Measurements from ENCODE around the gene ARGFX. TPM values are rescaled to one million over a fixed set of nuclear protein-coding genes. Genes with fewer than 3 reads are reported as not detected.

ARGFX gene
- total RNA-seq, 4 donors from 2014 or later, result not detected

GRCh38 chr3:121542924-121543323, 24.8 kb upstream of the ARGFX start:
- no peaks in the 10 kb centered on the region for H3K36me3 ChIP-seq
- no peak for DNase-seq (ENCODE audit: extremely low spot score)
- H3K4me1 ChIP-seq, result peaks cover 7 to 15% (median 9%) of the 10 kb centered on the region in 4 donors
- H3K27ac ChIP-seq (replicated peaks in 1 of 4), result no peak overlapping the region
- H3K27me3 ChIP-seq, result no peaks in the 10 kb centered on the region
- no peak overlapping the region for H3K4me3 ChIP-seq
- no peaks in the 10 kb centered on the region for H3K9me3 ChIP-seq
- intact Hi-C loops (cut with DNase I), result loop anchor here (10.0 kb wide), 2 partner anchors 112 to 292 kb away; partner anchors contain the start of genes EAF2 and IQCB1
- no peak for TF ChIP-seq EP300 (IDR thresholded peaks at IDR 0.05)
- TF ChIP-seq CTCF (IDR thresholded peaks at IDR 0.05), result no peak
- no peak for TF ChIP-seq POLR2A (IDR thresholded peaks at IDR 0.05; ENCODE audit: low read depth)
- no peak for TF ChIP-seq POLR2AphosphoS5 (IDR thresholded peaks at IDR 0.05)

- intact Hi-C loops (cut with DNase I), result loop anchor here (5.0 to 10.0 kb wide), 3 partner anchors 110 to 1132 kb away; partner anchors contain the start of genes EAF2 and IQCB1
- H3K27ac ChIP-seq (replicated peaks in 1 of 4), result no peak overlapping the region
These were observed 22.6 kb upstream of the ARGFX start for GRCh38 chr3:121545049-121545573.

GRCh38 chr3:121545574-121546455, 21.9 kb upstream of the ARGFX start, which contains the start of gene POLQ:
POLQ (minus strand) TSS chr3:121545988; CDS start chr3:121545877, 111 bp downstream.
- Histone ChIP-seq H3K4me3 (peak within 1 kb of the TSS; percentile 57 to 64 (median 61)), H3K36me3 (no peaks in the 10 kb centered on the region), H3K27ac (replicated peaks in 1 of 4) (peak within 1 kb of the TSS; percentile 66 to 79 (median 74)), H3K4me1 (peaks cover 7 to 15% (median 9%) of the 10 kb centered on the region in 4 donors), H3K27me3 (no peaks in the 10 kb centered on the region), H3K9me3 (no peaks in the 10 kb centered on the region)
- no peak for TF ChIP-seq CTCF (IDR thresholded peaks at IDR 0.05)
- TF ChIP-seq POLR2AphosphoS5 (IDR thresholded peaks at IDR 0.05), result peak; percentile 52 to 89
- TF ChIP-seq POLR2A (IDR thresholded peaks at IDR 0.05; ENCODE audit: low read depth), result no peak
- WGBS, result under 1% methylated on average over 26 of the region's 42 CpGs
- peak; percentile 96 for DNase-seq (ENCODE audit: extremely low spot score)
- intact Hi-C loops (cut with DNase I), result loop anchor here (5.0 to 10.0 kb wide), 3 partner anchors 109 to 1131 kb away; partner anchors contain the start of genes EAF2 and IQCB1

More at GRCh38 chr3:121545049-121545573, 22.6 kb upstream of the ARGFX start:
- WGBS, result 6% methylated on average over 18 of the region's 18 CpGs
- TF ChIP-seq POLR2A (IDR thresholded peaks at IDR 0.05; ENCODE audit: low read depth) (no peak), EP300 (IDR thresholded peaks at IDR 0.05) (no peak), CTCF (IDR thresholded peaks at IDR 0.05) (no peak), POLR2AphosphoS5 (IDR thresholded peaks at IDR 0.05) (no peak)
- Histone ChIP-seq H3K4me1 (peaks cover 7 to 15% (median 9%) of the 10 kb centered on the region in 4 donors), H3K36me3 (no peaks in the 10 kb centered on the region), H3K9me3 (no peaks in the 10 kb centered on the region), H3K4me3 (peak overlapping the region; percentile 57 to 64 (median 61)), H3K27me3 (no peaks in the 10 kb centered on the region)
- no peak for DNase-seq (ENCODE audit: extremely low spot score)

- intact Hi-C loops (cut with DNase I), result no loop called here
These were observed 15.4 kb upstream of the ARGFX start for GRCh38 chr3:121552379-121552778.

More at GRCh38 chr3:121552379-121552778, 15.4 kb upstream of the ARGFX start:
- no peak for TF ChIP-seq POLR2A (IDR thresholded peaks at IDR 0.05; ENCODE audit: low read depth)
- TF ChIP-seq EP300 (IDR thresholded peaks at IDR 0.05), result no peak
- TF ChIP-seq CTCF (IDR thresholded peaks at IDR 0.05), result no peak
- no peak for TF ChIP-seq POLR2AphosphoS5 (IDR thresholded peaks at IDR 0.05)
- H3K27me3 ChIP-seq, result no peaks in the 10 kb centered on the region
- no peak overlapping the region for H3K27ac ChIP-seq (replicated peaks in 1 of 4)
- H3K9me3 ChIP-seq, result no peaks in the 10 kb centered on the region
- no peaks in the 10 kb centered on the region for H3K4me1 ChIP-seq
- 34% methylated on average over 4 of the region's 4 CpGs for WGBS
- no peak for DNase-seq (ENCODE audit: extremely low spot score)
- H3K36me3 ChIP-seq, result no peaks in the 10 kb centered on the region
- peak overlapping the region in 1 of 4 donors; percentile 17 for H3K4me3 ChIP-seq

Data from esophagus muscularis mucosa (tissue), 4 donors.